HEK293T (cell line): ENCODE data around the gene CYGB.

Source experiments
- CTCF ChIA-PET: fragments of 350-600 bp; formaldehyde crosslinking; extraction: SDS; loops from one replicate; lab custom pipeline; 2021; ENCODE audit warnings: antibody characterized with exemption, inconsistent platforms; lab: Yijun Ruan, JAX
- POLR2A ChIA-PET: fragments of 350-600 bp; formaldehyde crosslinking; extraction: SDS; loops from one replicate; lab custom pipeline; 2020; ENCODE audit warnings: antibody characterized with exemption, inconsistent platforms; lab: Yijun Ruan, JAX
- DNase-seq: peaks from one replicate; pipeline ENCODE4 v3.0.0; 2012; ENCODE audit warnings: mixed read lengths; ENCODE audit errors: extremely low spot score
- ARNT ChIP-seq: fragments of 450-650 bp; IDR thresholded peaks from 2 replicates; pipeline ENCODE4 v1.6.1; 2017; ENCODE audit warnings: mild to moderate bottlenecking
- BHLHE40 ChIP-seq: fragments of 450-650 bp; IDR thresholded peaks from 2 replicates; pipeline ENCODE4 v1.6.1; 2016; ENCODE audit warnings: mild to moderate bottlenecking, moderate library complexity, borderline replicate concordance
- CTBP1 ChIP-seq: fragments of 450-650 bp; IDR thresholded peaks from 2 replicates; pipeline ENCODE4 v1.6.1; 2016; ENCODE audit warnings: borderline replicate concordance
- ELF4 ChIP-seq: fragments of 450-650 bp; IDR thresholded peaks from 2 replicates; pipeline ENCODE4 v1.6.1; 2017; ENCODE audit warnings: antibody characterized with exemption
- FOXA1 ChIP-seq: fragments of 450-650 bp; IDR thresholded peaks from 2 replicates; pipeline ENCODE4 v1.6.1; 2016; ENCODE audit warnings: mild to moderate bottlenecking
- FOXK2 ChIP-seq: fragments of 450-650 bp; IDR thresholded peaks from 2 replicates; pipeline ENCODE4 v1.6.1; 2016; ENCODE audit warnings: mild to moderate bottlenecking
- FOXM1 ChIP-seq: fragments of 450-650 bp; IDR thresholded peaks from 2 replicates; pipeline ENCODE4 v1.6.1; 2017; ENCODE audit warnings: mild to moderate bottlenecking, borderline replicate concordance
- HDGF ChIP-seq: fragments of 450-650 bp; IDR thresholded peaks from 2 replicates; pipeline ENCODE4 v1.6.1; 2017; ENCODE audit warnings: antibody characterized with exemption, borderline replicate concordance
- L3MBTL2 ChIP-seq: fragments of 450-650 bp; conservative IDR thresholded peaks from 2 replicates; pipeline ENCODE4 v1.6.1; 2016; ENCODE audit warnings: mild to moderate bottlenecking
- LEF1 ChIP-seq: fragments of 450-650 bp; IDR thresholded peaks from 2 replicates; pipeline ENCODE4 v1.6.1; 2017; ENCODE audit warnings: mild to moderate bottlenecking, borderline replicate concordance
- NFRKB ChIP-seq: fragments of 450-650 bp; IDR thresholded peaks from 2 replicates; pipeline ENCODE4 v1.6.1; 2016; ENCODE audit warnings: mild to moderate bottlenecking, moderate library complexity
- SP1 ChIP-seq: fragments of 450-650 bp; IDR thresholded peaks from 2 replicates; pipeline ENCODE4 v1.6.1; 2017
- SUZ12 ChIP-seq: fragments of 450-650 bp; IDR thresholded peaks from 2 replicates; pipeline ENCODE4 v1.6.1; 2016; ENCODE audit warnings: mild to moderate bottlenecking
- TARDBP ChIP-seq: fragments of 450-650 bp; IDR thresholded peaks from 2 replicates; pipeline ENCODE4 v1.6.1; 2016
- ZNF384 ChIP-seq: fragments of 450-650 bp; IDR thresholded peaks from 2 replicates; pipeline ENCODE4 v1.6.1; 2016
- TF ChIP-seq, protein P1 (sequence below): fragments of 450-650 bp; IDR thresholded peaks from 2 replicates; pipeline ENCODE4 v1.6.1; 2016

The CYGB gene

DNA sequence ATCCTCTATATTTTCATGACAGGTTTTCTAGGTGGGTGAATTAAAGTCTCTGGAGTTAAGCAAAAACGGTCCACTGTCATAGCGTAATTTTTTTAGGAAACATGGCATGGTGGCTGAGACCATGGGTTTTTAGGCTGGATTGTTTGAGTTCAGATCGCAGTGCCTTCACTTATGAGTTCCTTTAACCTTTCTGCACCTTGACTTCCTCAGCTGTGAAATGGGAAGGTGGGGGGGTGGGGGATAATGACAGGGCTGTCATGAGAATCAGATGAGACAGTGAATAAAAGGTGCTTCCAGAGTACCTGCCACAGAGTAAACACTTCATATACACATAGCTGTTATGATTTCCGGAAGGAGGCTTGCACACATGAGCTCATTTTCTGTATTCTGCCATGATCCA, 14.2 kb upstream of the CYGB start:
- ChIA-PET CTCF (interaction anchor here (0.5 to 1.9 kb wide), 5 partner anchors 23 to 130 kb away, joined by 3 to 6 read pairs (median 3); no protein-coding TSS in a partner anchor), POLR2A (interaction anchor here (1.8 to 4.5 kb wide), 3 partner anchors 12 to 120 kb away, joined by 8 to 19 read pairs (median 12); partner anchors contain the start of gene PRCD)
- no peak for TF ChIP-seq SP1
- no peak for TF ChIP-seq LEF1
- TF ChIP-seq, protein P1, sequence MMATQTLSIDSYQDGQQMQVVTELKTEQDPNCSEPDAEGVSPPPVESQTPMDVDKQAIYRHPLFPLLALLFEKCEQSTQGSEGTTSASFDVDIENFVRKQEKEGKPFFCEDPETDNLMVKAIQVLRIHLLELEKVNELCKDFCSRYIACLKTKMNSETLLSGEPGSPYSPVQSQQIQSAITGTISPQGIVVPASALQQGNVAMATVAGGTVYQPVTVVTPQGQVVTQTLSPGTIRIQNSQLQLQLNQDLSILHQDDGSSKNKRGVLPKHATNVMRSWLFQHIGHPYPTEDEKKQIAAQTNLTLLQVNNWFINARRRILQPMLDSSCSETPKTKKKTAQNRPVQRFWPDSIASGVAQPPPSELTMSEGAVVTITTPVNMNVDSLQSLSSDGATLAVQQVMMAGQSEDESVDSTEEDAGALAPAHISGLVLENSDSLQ: no peak
- no peak for TF ChIP-seq L3MBTL2
- TF ChIP-seq ELF4: no peak
- no peak for DNase-seq

DNA sequence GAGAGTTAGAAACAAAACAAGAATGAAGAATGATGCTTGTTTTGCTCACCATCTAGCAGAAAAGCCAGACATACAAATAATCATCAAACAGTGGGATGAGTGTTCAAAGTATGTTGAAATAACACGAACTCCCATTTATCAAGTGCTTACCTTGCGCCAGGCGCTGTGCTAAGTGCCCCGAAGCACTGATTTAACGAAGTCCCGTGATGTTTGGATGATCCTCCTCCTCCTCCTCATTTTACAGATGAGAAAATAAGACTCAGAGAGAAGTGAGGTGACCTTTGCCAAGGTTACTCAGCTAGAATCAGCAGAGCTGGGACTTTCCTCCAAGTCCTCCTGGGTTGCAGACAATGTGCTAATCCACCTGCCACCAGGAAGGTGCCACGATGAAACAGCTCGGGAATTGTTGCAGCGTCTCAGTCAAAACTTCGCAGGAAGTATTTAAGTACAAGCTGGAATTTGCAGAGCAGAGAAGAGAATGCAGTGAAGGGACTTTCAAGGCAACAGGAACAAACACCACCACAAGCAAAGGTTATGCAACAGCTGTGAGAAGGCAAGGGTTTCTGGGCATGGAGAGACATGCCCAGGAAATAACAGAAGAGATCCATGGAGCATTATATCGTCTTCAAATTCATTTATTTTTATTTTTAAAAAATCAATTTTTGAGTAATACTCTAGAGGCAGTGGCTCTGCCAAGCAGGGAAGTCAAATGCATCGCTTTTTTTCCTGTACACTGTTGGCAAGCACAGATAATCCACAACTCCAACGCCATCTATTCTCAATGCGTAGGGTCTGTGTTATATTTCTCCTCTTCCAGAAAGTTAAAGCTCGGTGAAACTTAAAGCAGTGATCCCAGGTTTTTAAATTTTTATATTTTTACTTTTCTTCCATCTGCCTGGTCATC, 13.5 kb upstream of the CYGB start:
- TF ChIP-seq FOXK2 (no peak), ARNT (no peak)
- CTCF ChIA-PET: interaction anchor here (0.5 to 1.9 kb wide), 5 partner anchors 22 to 131 kb away, joined by 3 to 6 read pairs (median 3); no protein-coding TSS in a partner anchor
- POLR2A ChIA-PET: interaction anchor here (1.8 to 4.5 kb wide), 3 partner anchors 11 to 120 kb away, joined by 8 to 19 read pairs (median 12); partner anchors contain the start of gene PRCD
- no peak for DNase-seq

DNA sequence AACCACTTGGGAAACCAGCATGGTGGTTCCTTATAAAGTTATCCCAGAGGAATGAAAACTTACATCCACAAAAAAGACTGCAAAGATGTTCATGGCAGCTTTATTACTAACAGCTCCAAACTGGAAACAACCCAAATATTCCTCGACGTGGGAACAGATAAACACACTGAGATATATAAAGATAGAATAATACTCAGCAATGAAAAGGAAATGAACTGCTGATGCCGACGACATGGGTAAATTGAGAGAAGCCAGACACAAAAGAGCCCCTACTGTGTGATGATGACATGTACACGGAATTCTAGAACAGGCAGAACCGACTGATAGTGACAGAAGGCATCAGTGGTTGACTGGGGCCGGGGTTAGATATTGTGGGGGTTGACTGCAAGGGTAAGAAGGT, 12.0 kb upstream of the CYGB start:
- no peak for DNase-seq
- ChIA-PET POLR2A (interaction anchor here (1.5 to 4.5 kb wide), 2 partner anchors 8 to 21 kb away, joined by 4 to 19 read pairs; no protein-coding TSS in a partner anchor), CTCF (no interaction called here)
- TF ChIP-seq CTBP1 (no peak), FOXK2 (no peak), HDGF (no peak), ELF4 (no peak), ZNF384 (no peak), NFRKB (no peak)
- TF ChIP-seq, protein P1: no peak

DNA sequence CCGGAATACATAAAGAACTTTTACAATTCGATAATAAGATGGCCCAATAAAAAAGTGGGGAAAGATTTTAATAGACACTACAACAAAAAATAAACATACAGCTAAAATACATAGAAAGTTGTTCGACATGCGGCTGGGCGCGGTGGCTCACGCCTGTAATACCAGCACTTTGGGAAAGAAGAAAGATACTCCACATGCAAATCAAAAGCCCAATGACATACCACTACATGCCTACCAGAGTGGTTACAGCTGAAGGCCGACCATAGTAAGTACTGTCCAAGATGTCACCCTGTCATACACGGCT, 11.7 kb upstream of the CYGB start:
- CTCF ChIA-PET: interaction anchor here (1.3 kb wide), 1 partner anchor 27 kb away, joined by 3 read pairs; no protein-coding TSS in a partner anchor
- no peak for DNase-seq
- no peak for TF ChIP-seq ELF4
- TF ChIP-seq TARDBP: no peak
- no peak for TF ChIP-seq FOXM1
- no peak for TF ChIP-seq LEF1
- no peak for TF ChIP-seq SP1
- TF ChIP-seq HDGF: no peak
- TF ChIP-seq ARNT: no peak
- no peak for TF ChIP-seq BHLHE40
- TF ChIP-seq FOXA1: no peak
- TF ChIP-seq SUZ12: no peak
- TF ChIP-seq CTBP1: no peak
- TF ChIP-seq NFRKB: no peak
- no peak for TF ChIP-seq L3MBTL2
- TF ChIP-seq, protein P1: no peak
- TF ChIP-seq FOXK2: no peak
- TF ChIP-seq ZNF384: no peak

DNA sequence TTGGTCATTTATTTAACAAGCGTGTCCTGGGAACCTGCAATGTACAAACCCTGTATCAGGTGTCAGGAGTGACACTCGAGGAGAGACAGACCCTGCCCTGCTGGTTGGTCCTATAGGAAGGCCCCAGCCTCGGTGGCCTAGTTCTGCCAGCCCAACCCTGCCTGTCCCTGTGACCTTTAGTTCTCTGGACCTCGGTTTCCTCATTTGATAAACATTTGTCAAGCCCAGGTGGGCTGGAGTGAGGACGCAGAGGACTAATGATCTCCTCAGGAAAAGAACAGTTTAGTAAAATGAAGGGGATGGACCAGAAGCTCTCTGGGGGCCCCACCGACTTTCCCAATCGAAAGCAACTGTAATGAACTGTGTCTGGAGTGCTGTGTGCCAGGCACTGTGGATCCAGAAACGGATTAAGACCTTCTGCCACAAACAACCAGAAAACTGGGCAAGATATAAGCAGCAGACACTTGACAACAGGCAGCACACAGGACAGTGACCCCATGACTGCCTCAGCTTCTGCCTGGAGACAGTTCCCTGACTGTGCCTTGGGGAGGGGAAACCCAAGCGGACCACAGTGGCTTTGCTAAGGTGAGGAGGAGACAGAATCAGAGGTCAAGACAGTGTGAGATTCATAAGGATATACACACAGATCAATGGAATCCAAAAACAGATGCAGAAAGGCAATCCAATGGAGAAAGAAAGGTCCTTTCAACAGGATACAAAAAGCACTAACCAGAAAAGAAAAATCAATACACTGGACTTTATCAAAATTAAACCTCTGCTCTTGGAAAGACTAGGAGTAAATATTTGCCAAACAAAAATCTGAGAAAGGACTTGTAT, 11.1 kb upstream of the CYGB start:
- POLR2A ChIA-PET: interaction anchor here (0.6 to 4.5 kb wide), 3 partner anchors 8 to 20 kb away, joined by 3 to 19 read pairs (median 4); no protein-coding TSS in a partner anchor
- DNase-seq: no peak
- TF ChIP-seq SP1 (no peak), FOXM1 (no peak), L3MBTL2 (no peak), SUZ12 (no peak), HDGF (no peak), LEF1 (no peak), FOXA1 (no peak), ARNT (no peak), NFRKB (no peak)
- CTCF ChIA-PET: interaction anchor here (0.7 to 1.3 kb wide), 2 partner anchors 12 to 26 kb away, joined by 3 to 4 read pairs; no protein-coding TSS in a partner anchor

More for the DNA sequence above, 11.7 kb upstream of the CYGB start:
- POLR2A ChIA-PET: interaction anchor here (1.5 to 4.5 kb wide), 2 partner anchors 9 to 21 kb away, joined by 4 to 19 read pairs; no protein-coding TSS in a partner anchor
